OCI-LY1 (cell line): ENCODE data around the gene VWA3B.

Experiments used
- H2AFZ ChIP-seq: fragments of 200-600 bp; sonication (generic), shearing (Covaris generic); 2 replicates; pipeline ENCODE4 v1.6.0; 2014; ENCODE audit warnings: antibody characterized with exemption, mild to moderate bottlenecking, low read length
- H3F3A ChIP-seq: fragments of 200-600 bp; sonication (generic), shearing (Covaris generic); 2 replicates; pipeline ENCODE4 v1.6.0; 2014; ENCODE audit warnings: mild to moderate bottlenecking, antibody characterized with exemption, low read length, moderate library complexity; ENCODE audit not compliant: insufficient read depth
- H3K27ac ChIP-seq: fragments of 200-600 bp; sonication (generic); 2 replicates; pipeline ENCODE4 v1.5.1; 2014; ENCODE audit warnings: low read length, mixed run types, mild to moderate bottlenecking, low read depth; ENCODE audit not compliant: poor library complexity, severe bottlenecking
- H3K27me3 ChIP-seq: fragments of 200-600 bp; sonication (generic); 2 replicates; pipeline ENCODE4 v1.6.0; 2014; ENCODE audit warnings: antibody characterized with exemption, mild to moderate bottlenecking, low read length, moderate library complexity; ENCODE audit not compliant: insufficient read depth
- H3K36me3 ChIP-seq: fragments of 200-600 bp; sonication (generic); 2 replicates; pipeline ENCODE4 v1.6.1; 2014; ENCODE audit warnings: mild to moderate bottlenecking, antibody characterized with exemption, low read length, moderate library complexity, mixed read lengths; ENCODE audit not compliant: insufficient read depth
- H3K4me1 ChIP-seq: fragments of 200-600 bp; sonication (generic); 2 replicates; pipeline ENCODE4 v1.5.1; 2014; ENCODE audit warnings: mild to moderate bottlenecking, low read length, moderate library complexity; ENCODE audit not compliant: insufficient read depth, severe bottlenecking
- H3K4me2 ChIP-seq: fragments of 200-600 bp; sonication (generic), shearing (Covaris generic); 2 replicates; pipeline ENCODE4 v1.6.1; 2014; ENCODE audit warnings: low read length
- H3K4me3 ChIP-seq: fragments of 200-600 bp; sonication (generic); 2 replicates; pipeline ENCODE4 v1.5.1; 2014; ENCODE audit warnings: low read length, low read depth, mild to moderate bottlenecking, mixed read lengths; ENCODE audit not compliant: poor library complexity, severe bottlenecking
- H3K79me2 ChIP-seq: fragments of 200-600 bp; shearing (Covaris generic); 2 replicates; pipeline ENCODE4 v1.6.1; 2016; ENCODE audit warnings: mixed run types, low read length, mixed read lengths; ENCODE audit not compliant: insufficient read depth
- H3K9ac ChIP-seq: fragments of 200-600 bp; sonication (generic), shearing (Covaris generic); 2 replicates; pipeline ENCODE4 v1.6.1; 2014; ENCODE audit warnings: mild to moderate bottlenecking, low read length, mixed read lengths
- H3K9me2 ChIP-seq: fragments of 200-600 bp; sonication (generic), shearing (Covaris generic); 2 replicates; pipeline ENCODE4 v1.6.1; 2014; ENCODE audit warnings: low read depth, mild to moderate bottlenecking, low read length, mixed read lengths
- H3K9me3 ChIP-seq: fragments of 200-600 bp; shearing (Covaris generic); 2 replicates; pipeline ENCODE4 v1.6.1; 2014; ENCODE audit warnings: low read length, mixed read lengths
- H4K20me1 ChIP-seq: fragments of 200-600 bp; sonication (generic), shearing (Covaris generic); 2 replicates; pipeline ENCODE4 v1.6.0; 2016; ENCODE audit warnings: mild to moderate bottlenecking, low read length; ENCODE audit not compliant: insufficient read depth
- EZH2 ChIP-seq: fragments of 200-600 bp; sonication (generic), shearing (Covaris generic); IDR thresholded peaks from 2 replicates; pipeline ENCODE4 v1.8.0; 2017; ENCODE audit warnings: borderline replicate concordance, mixed run types, mild to moderate bottlenecking, antibody characterized with exemption, low read length, moderate library complexity, mixed read lengths
- TF ChIP-seq, protein P1 (sequence below): fragments of 200-600 bp; sonication (generic), shearing (Covaris generic); IDR thresholded peaks from 2 replicates; pipeline ENCODE4 v1.5.1; 2017; ENCODE audit warnings: mild to moderate bottlenecking, antibody characterized with exemption, low read length, moderate library complexity, mixed read lengths

The VWA3B gene

DNA sequence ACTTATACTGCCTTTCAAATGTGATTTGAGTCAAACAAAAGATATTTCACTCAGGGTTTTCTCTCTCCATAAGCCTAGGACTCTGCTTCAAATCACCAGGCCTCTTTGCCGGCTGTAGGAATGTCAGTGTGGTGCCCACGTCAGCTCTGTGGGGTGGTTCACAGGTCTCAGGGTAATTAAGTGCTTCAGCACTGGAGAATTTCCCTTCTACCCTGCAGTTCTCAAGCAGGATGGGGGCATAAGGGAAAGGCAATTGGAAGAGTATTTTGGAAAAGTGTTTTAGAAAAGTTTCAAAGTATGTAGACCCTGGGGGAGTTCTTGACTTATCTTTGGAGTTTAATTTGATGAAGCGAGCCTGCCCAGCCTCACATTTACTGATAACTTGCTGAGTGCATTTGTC, 268.9 kb downstream of the VWA3B start:
- Histone ChIP-seq H4K20me1 (no peaks in the 10 kb centered on the region), H3K9ac (no peak overlapping the region), H3K4me2 (no peak overlapping the region), H3K4me3 (no peak overlapping the region), H3F3A (no peaks in the 10 kb centered on the region), H3K27ac (no peak overlapping the region), H3K27me3 (no peaks in the 10 kb centered on the region; the same call in 1 of the 2 replicates), H3K9me2 (no peaks in the 10 kb centered on the region), H3K4me1 (no peaks in the 10 kb centered on the region), H3K79me2 (no peaks in the 10 kb centered on the region), H3K36me3 (no peaks in the 10 kb centered on the region), H2AFZ (no peak overlapping the region), H3K9me3 (no peaks in the 10 kb centered on the region)
- TF ChIP-seq, protein P1, sequence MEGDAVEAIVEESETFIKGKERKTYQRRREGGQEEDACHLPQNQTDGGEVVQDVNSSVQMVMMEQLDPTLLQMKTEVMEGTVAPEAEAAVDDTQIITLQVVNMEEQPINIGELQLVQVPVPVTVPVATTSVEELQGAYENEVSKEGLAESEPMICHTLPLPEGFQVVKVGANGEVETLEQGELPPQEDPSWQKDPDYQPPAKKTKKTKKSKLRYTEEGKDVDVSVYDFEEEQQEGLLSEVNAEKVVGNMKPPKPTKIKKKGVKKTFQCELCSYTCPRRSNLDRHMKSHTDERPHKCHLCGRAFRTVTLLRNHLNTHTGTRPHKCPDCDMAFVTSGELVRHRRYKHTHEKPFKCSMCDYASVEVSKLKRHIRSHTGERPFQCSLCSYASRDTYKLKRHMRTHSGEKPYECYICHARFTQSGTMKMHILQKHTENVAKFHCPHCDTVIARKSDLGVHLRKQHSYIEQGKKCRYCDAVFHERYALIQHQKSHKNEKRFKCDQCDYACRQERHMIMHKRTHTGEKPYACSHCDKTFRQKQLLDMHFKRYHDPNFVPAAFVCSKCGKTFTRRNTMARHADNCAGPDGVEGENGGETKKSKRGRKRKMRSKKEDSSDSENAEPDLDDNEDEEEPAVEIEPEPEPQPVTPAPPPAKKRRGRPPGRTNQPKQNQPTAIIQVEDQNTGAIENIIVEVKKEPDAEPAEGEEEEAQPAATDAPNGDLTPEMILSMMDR, result no peak
- no peak for TF ChIP-seq EZH2

- no peaks in the 10 kb centered on the region for H3K9me2 ChIP-seq
- H3F3A ChIP-seq, result no peaks in the 10 kb centered on the region
- no peaks in the 10 kb centered on the region for H3K36me3 ChIP-seq
- H3K9ac ChIP-seq, result no peak overlapping the region
- H4K20me1 ChIP-seq, result no peaks in the 10 kb centered on the region
- no peaks in the 10 kb centered on the region for H3K9me3 ChIP-seq
- no peaks in the 10 kb centered on the region for H3K4me1 ChIP-seq
- TF ChIP-seq, protein P1, result no peak
- TF ChIP-seq EZH2, result no peak
- no peak overlapping the region for H3K4me3 ChIP-seq
- H3K27me3 ChIP-seq, result no peaks in the 10 kb centered on the region
- no peak overlapping the region for H3K27ac ChIP-seq
- no peaks in the 10 kb centered on the region for H3K79me2 ChIP-seq
- no peak overlapping the region for H2AFZ ChIP-seq
- H3K4me2 ChIP-seq, result no peak overlapping the region
Measured at GRCh38 chr2:98356729-98357128, 269.8 kb downstream of the VWA3B start.

DNA sequence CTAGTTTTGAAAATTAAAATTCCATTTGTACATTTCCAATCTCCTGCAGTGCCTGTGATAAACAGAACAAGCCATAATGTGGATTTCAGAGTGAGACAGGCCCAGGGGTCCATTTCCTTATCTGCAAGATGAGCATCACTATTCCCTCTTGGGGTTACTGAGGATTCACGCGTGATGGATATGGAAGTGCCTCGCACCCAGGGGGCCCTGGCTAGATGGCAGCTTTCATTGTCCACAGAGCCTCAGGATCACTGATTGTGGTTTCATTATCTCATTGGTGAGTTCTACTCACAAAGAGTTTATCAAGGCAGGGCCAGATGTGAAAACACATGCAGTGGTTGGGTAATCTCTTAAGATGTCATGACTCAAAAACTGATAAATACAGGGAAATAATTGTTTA, 270.9 kb downstream of the VWA3B start:
- no peak overlapping the region for H3K4me2 ChIP-seq
- no peaks in the 10 kb centered on the region for H3F3A ChIP-seq
- H3K9me2 ChIP-seq, result no peaks in the 10 kb centered on the region

More for the DNA sequence above, 270.9 kb downstream of the VWA3B start:
- H3K4me3 ChIP-seq, result no peak overlapping the region
- no peak overlapping the region for H2AFZ ChIP-seq
- H3K79me2 ChIP-seq, result no peaks in the 10 kb centered on the region
- H3K9me3 ChIP-seq, result no peaks in the 10 kb centered on the region
- no peak overlapping the region for H3K9ac ChIP-seq
- H3K27ac ChIP-seq, result no peak overlapping the region
- H3K27me3 ChIP-seq, result no peaks in the 10 kb centered on the region
- TF ChIP-seq, protein P1, result no peak
- TF ChIP-seq EZH2, result no peak
- no peaks in the 10 kb centered on the region for H3K36me3 ChIP-seq
- H4K20me1 ChIP-seq, result no peaks in the 10 kb centered on the region
- H3K4me1 ChIP-seq, result no peaks in the 10 kb centered on the region
